MCF 10A (cell line): ENCODE results near the gene MAP4K5. TPM values are rescaled to one million over a fixed set of nuclear protein-coding genes. Genes with fewer than 3 reads are reported as not detected.
"Not testable (repeated sequence)": the region's sequence is repeated elsewhere in the genome, so short reads cannot be mapped to it uniquely, and the experiment has no call there.

Experiments
- BruUV-seq: library from RNA; stranded (reverse); fragments of 400-500 nt; replicated peaks from 2 replicates; lab custom pipeline; 2021; lab: Mats Ljungman, UMichigan
- CTCF ChIA-PET: fragments of 300-600 bp; sonication (Branson Sonifier 250); formaldehyde crosslinking; extraction: SDS; loops from one replicate; lab custom pipeline; 2021; ENCODE audit warnings: antibody characterized with exemption, inconsistent platforms; lab: Yijun Ruan, JAX
- POLR2A ChIA-PET: fragments of 300-600, 350-650 bp; sonication (Branson Sonifier 250); formaldehyde crosslinking; extraction: SDS; loops from one replicate; lab custom pipeline; 2020; ENCODE audit warnings: antibody characterized with exemption, inconsistent platforms; lab: Yijun Ruan, JAX
- DNase-seq: peaks from one replicate; pipeline ENCODE4 v3.0.0-alpha.2; 2018; ENCODE audit not compliant: unreplicated experiment
- H3K27ac Mint-ChIP-seq: one replicate; pipeline ENCODE4 v1.8.0; 2022; ENCODE audit warnings: mild to moderate bottlenecking, low read depth, mixed read lengths; ENCODE audit not compliant: unreplicated experiment
- H3K27me3 Mint-ChIP-seq: one replicate; pipeline ENCODE4 v1.8.0; 2022; ENCODE audit warnings: mixed read lengths; ENCODE audit not compliant: insufficient read depth, unreplicated experiment
- H3K36me3 Mint-ChIP-seq: one replicate; pipeline ENCODE4 v1.8.0; 2022; ENCODE audit warnings: mild to moderate bottlenecking, moderate library complexity, mixed read lengths; ENCODE audit not compliant: insufficient read depth, unreplicated experiment
- H3K4me1 Mint-ChIP-seq: one replicate; pipeline ENCODE4 v1.8.0; 2022; ENCODE audit warnings: mixed read lengths; ENCODE audit not compliant: insufficient read depth, unreplicated experiment
- H3K4me3 Mint-ChIP-seq: one replicate; pipeline ENCODE4 v1.8.0; 2022; ENCODE audit warnings: mild to moderate bottlenecking, moderate library complexity, mixed read lengths; ENCODE audit not compliant: unreplicated experiment
- H3K9me3 Mint-ChIP-seq: one replicate; pipeline ENCODE4 v1.8.0; 2022; ENCODE audit warnings: mixed read lengths; ENCODE audit not compliant: unreplicated experiment
- CTCF ChIP-seq: fragments of 200-600 bp; IDR thresholded peaks from one replicate; pipeline ENCODE4 v1.8.0; 2022; ENCODE audit warnings: antibody characterized with exemption, mild to moderate bottlenecking; ENCODE audit not compliant: unreplicated experiment
- intact Hi-C: fragments of 100-400 bp; cut with micrococcal nuclease; formaldehyde crosslinking; loops from 2 replicates; pipeline ENCODE4 v1.14.1; 2022
- total RNA-seq: library from RNA; stranded (reverse); gene quantifications from 2 replicates; pipeline ENCODE4 v1.2.3, GENCODE V29; 2022

The MAP4K5 gene
- total RNA-seq, 1 experiment from 2014 or later, result 45.7 TPM

GRCh38 chr14:50520947-50521815 is 11.2 kb downstream of the MAP4K5 start:
- POLR2A ChIA-PET, result interaction anchor here (0.5 to 2.1 kb wide), 7 partner anchors 11 to 416 kb away, joined by 3 to 11 read pairs (median 4); partner anchors contain the start of genes CDKL1 and MAP4K5
- intact Hi-C loops, result no loop called here
- CTCF ChIA-PET, result interaction anchor here (0.9 kb wide), 1 partner anchor 10 kb away, joined by 4 read pairs; no protein-coding TSS in a partner anchor
- Mint-ChIP-seq H3K27ac (peak overlapping the region; percentile 76), H3K36me3 (peaks cover 12% of the 10 kb centered on the region), H3K9me3 (no peaks in the 10 kb centered on the region), H3K27me3 (no peaks in the 10 kb centered on the region), H3K4me1 (peaks cover 36% of the 10 kb centered on the region), H3K4me3 (peak overlapping the region; percentile 35)
- DNase-seq, result peak; percentile 86
- TF ChIP-seq CTCF, result no peak
- BruUV-seq, result no TSS peak

GRCh38 chr14:50516091-50516490 is 16.3 kb downstream of the MAP4K5 start:
- DNase-seq, result no peak
- ChIA-PET POLR2A (no interaction called here), CTCF (interaction anchor here (1.7 kb wide), 1 partner anchor 195 kb away, joined by 4 read pairs; no protein-coding TSS in a partner anchor)
- Mint-ChIP-seq H3K4me1 (peaks cover 8% of the 10 kb centered on the region), H3K4me3 (no peak overlapping the region), H3K27ac (no peak overlapping the region), H3K27me3 (no peaks in the 10 kb centered on the region), H3K36me3 (peaks cover 11% of the 10 kb centered on the region), H3K9me3 (no peaks in the 10 kb centered on the region)
- intact Hi-C loops, result no loop called here
- BruUV-seq, result no TSS peak
- no peak for TF ChIP-seq CTCF

GRCh38 chr14:50512463-50512862 is 19.9 kb downstream of the MAP4K5 start:
- no peak overlapping the region for H3K27ac Mint-ChIP-seq
- intact Hi-C loops, result no loop called here
- CTCF ChIA-PET, result no interaction called here
- no peaks in the 10 kb centered on the region for H3K27me3 Mint-ChIP-seq
- TF ChIP-seq CTCF, result no peak
- BruUV-seq, result no TSS peak
- H3K4me1 Mint-ChIP-seq, result peaks cover 8% of the 10 kb centered on the region
- no peak for DNase-seq
- POLR2A ChIA-PET, result interaction anchor here (0.7 kb wide), 1 partner anchor 100 kb away, joined by 4 read pairs; no protein-coding TSS in a partner anchor
- no peak overlapping the region for H3K4me3 Mint-ChIP-seq
- no peaks in the 10 kb centered on the region for H3K9me3 Mint-ChIP-seq
- no peaks in the 10 kb centered on the region for H3K36me3 Mint-ChIP-seq

GRCh38 chr14:50510157-50510556 is 22.2 kb downstream of the MAP4K5 start:
- H3K36me3 Mint-ChIP-seq, result no peaks in the 10 kb centered on the region
- intact Hi-C loops, result no loop called here
- TF ChIP-seq CTCF, result no peak
- peaks cover 12% of the 10 kb centered on the region for H3K4me1 Mint-ChIP-seq
- H3K4me3 Mint-ChIP-seq, result no peak overlapping the region
- POLR2A ChIA-PET, result interaction anchor here (0.6 to 2.5 kb wide), 3 partner anchors 10 to 239 kb away, joined by 3 to 5 read pairs (median 3); no protein-coding TSS in a partner anchor
- H3K27ac Mint-ChIP-seq, result no peak overlapping the region
- no peaks in the 10 kb centered on the region for H3K9me3 Mint-ChIP-seq
- CTCF ChIA-PET, result no interaction called here
- BruUV-seq, result no TSS peak
- no peaks in the 10 kb centered on the region for H3K27me3 Mint-ChIP-seq
- no peak for DNase-seq

- CTCF ChIA-PET, DNase-seq, BruUV-seq, H3K9me3 Mint-ChIP-seq, H3K27me3 Mint-ChIP-seq, H3K27ac Mint-ChIP-seq, intact Hi-C loops, H3K36me3 Mint-ChIP-seq, POLR2A ChIA-PET, H3K4me3 Mint-ChIP-seq: not testable (repeated sequence)
- H3K4me1 Mint-ChIP-seq, result peaks cover 13% of the 10 kb centered on the region
Observed at GRCh38 chr14:50507078-50507477, 25.3 kb downstream of the MAP4K5 start.
